ENCODE measurements around the gene FMO4.
"Not testable (repeated sequence)": the region's sequence is repeated elsewhere in the genome, so short reads cannot be mapped to it uniquely, and the experiment has no call there.

Gene FMO4

DNA sequence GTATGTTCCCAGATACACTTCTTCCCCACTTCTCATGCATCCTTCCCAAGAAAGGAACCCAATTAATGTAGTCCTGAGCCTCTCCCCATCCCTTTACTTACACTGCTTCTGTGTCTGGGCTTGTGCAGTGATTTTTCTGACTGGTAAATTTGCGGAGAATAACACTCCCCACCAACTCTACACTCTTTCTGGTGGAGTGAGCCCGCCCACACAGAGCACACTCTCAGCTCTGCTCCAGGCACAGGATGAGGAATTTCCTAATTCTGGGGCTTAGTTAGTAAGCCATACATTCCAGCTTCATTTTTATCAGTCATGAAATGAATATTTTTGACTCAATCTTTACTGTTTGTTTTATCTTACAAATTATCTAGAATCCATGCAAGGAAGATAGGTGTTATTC lies 38.6 kb downstream of the FMO4 start:
- TF ChIP-seq CTCF (IDR thresholded peaks at IDR 0.05; ENCODE audit: low read depth, low read length): no peak
- H3K4me1 ChIP-seq: no peaks in the 10 kb centered on the region
- H3K36me3 ChIP-seq: no peaks in the 10 kb centered on the region
- no peaks in the 10 kb centered on the region for H3K27me3 ChIP-seq
- no peak overlapping the region for H3K4me3 ChIP-seq (ENCODE audit: low read depth, low read length)
- DNase-seq: no peak
- H3K9me3 ChIP-seq: no peaks in the 10 kb centered on the region

DNA sequence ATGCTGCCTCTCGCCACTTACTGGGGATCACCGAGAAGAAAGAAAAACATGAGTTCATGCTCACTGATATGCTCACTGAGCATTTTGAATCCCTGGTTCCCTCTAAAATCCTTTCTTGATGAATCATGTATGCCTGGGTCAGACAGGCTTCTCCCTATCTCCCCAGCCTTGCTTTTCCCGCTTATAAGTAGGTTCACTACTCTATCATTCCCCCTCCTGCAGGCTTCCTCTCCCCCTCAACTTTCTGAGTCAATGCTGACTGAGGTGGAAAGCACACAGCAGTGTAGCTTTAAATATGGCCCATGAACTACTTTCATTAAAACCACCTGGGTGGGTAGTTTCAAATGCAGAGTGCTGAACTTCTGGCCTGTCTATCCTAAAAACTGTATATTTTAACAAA lies 41.7 kb downstream of the FMO4 start:
- H3K4me1 ChIP-seq: no peaks in the 10 kb centered on the region
- no peak for DNase-seq
- H3K9me3 ChIP-seq: no peaks in the 10 kb centered on the region
- no peaks in the 10 kb centered on the region for H3K36me3 ChIP-seq
- H3K27me3 ChIP-seq: no peaks in the 10 kb centered on the region
- TF ChIP-seq CTCF (IDR thresholded peaks at IDR 0.05; ENCODE audit: low read depth, low read length): no peak
- H3K4me3 ChIP-seq (ENCODE audit: low read depth, low read length): no peak overlapping the region

DNA sequence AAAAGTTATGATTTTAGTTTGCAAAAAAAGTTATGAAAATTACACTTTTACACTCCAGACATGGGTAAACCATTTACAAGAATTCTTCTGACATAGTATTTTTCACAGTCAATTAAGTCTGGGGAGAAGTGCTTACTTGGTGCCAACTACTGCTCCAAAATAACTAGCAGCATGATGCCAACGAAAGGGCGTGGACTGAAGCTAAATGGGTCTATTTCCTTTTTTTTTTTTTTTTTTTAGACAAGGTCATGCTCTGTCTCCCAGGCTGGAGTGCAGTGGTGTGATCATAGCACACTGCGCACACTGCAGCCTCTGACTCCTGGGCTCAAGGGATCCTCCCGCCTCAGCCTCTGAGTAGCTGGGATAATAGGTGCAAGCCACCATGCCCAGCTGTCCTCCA lies 43.2 kb downstream of the FMO4 start:
- Histone ChIP-seq H3K4me3 (ENCODE audit: low read depth, low read length) (no peak overlapping the region), H3K4me1 (no peaks in the 10 kb centered on the region), H3K9me3 (no peaks in the 10 kb centered on the region), H3K27me3 (no peaks in the 10 kb centered on the region), H3K36me3 (no peaks in the 10 kb centered on the region)
- TF ChIP-seq CTCF (IDR thresholded peaks at IDR 0.05; ENCODE audit: low read depth, low read length): no peak
- DNase-seq: no peak

DNA sequence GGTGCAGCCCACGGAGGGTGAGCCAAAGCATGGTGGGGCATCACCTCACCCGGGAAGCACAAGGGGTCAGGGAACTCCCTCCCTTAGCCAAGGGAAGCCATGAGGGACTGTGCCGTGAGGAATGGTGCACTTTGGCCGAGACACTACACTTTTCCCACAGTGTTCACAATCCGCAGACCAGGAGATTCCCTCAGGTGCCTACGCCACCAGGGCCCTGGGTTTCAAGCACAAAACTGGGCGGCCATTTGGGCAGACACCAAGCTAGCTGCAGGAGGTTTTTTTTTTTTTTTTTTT lies 45.3 kb downstream of the FMO4 start:
- not testable (repeated sequence) for H3K4me1 ChIP-seq; DNase-seq; H3K36me3 ChIP-seq; H3K27me3 ChIP-seq; H3K4me3 ChIP-seq (ENCODE audit: low read depth, low read length); H3K9me3 ChIP-seq

- H3K36me3 ChIP-seq; H3K4me1 ChIP-seq; H3K9me3 ChIP-seq; H3K4me3 ChIP-seq (ENCODE audit: low read depth, low read length); DNase-seq; H3K27me3 ChIP-seq: not testable (repeated sequence)
Measured at GRCh38 chr1:171359731-171360527, 45.9 kb downstream of the FMO4 start.

- TF ChIP-seq CTCF (IDR thresholded peaks at IDR 0.05; ENCODE audit: low read depth, low read length): no peak
- no peaks in the 10 kb centered on the region for H3K9me3 ChIP-seq
- no peak for DNase-seq
- no peaks in the 10 kb centered on the region for H3K4me1 ChIP-seq
- no peak overlapping the region for H3K4me3 ChIP-seq (ENCODE audit: low read depth, low read length)
- no peaks in the 10 kb centered on the region for H3K27me3 ChIP-seq
- H3K36me3 ChIP-seq: no peaks in the 10 kb centered on the region
Measured at GRCh38 chr1:171366085-171366484, 52.1 kb downstream of the FMO4 start.

- DNase-seq: no peak
- Histone ChIP-seq H3K4me3 (ENCODE audit: low read depth, low read length) (no peak overlapping the region), H3K27me3 (no peaks in the 10 kb centered on the region), H3K9me3 (no peaks in the 10 kb centered on the region), H3K4me1 (no peaks in the 10 kb centered on the region), H3K36me3 (no peaks in the 10 kb centered on the region)
- TF ChIP-seq CTCF (IDR thresholded peaks at IDR 0.05; ENCODE audit: low read depth, low read length): no peak
Measured at GRCh38 chr1:171366816-171367215, 52.8 kb downstream of the FMO4 start.
